KMS-11 (cell line): Measurements from ENCODE around the gene MYOZ1.
"Not testable (repeated sequence)": the region's sequence is repeated elsewhere in the genome, so short reads cannot be mapped to it uniquely, and the experiment has no call there.

ENCODE experiments used
- H2AFZ ChIP-seq: fragments of 200-600 bp; sonication (generic); 2 replicates; pipeline ENCODE4 v1.6.1; 2016; ENCODE audit warnings: antibody characterized with exemption, mixed run types, low read depth
- H3K27ac ChIP-seq: fragments of 200-600 bp; sonication (generic); 2 replicates; pipeline ENCODE4 v1.6.1; 2016; ENCODE audit warnings: mild to moderate bottlenecking, mixed run types
- H3K27me3 ChIP-seq: fragments of 200-600 bp; sonication (generic); 2 replicates; pipeline ENCODE4 v1.6.1; 2017; ENCODE audit warnings: mild to moderate bottlenecking, low read depth, mixed run types, moderate library complexity; ENCODE audit not compliant: insufficient read depth
- H3K36me3 ChIP-seq: fragments of 200-600 bp; sonication (generic); 2 replicates; pipeline ENCODE4 v1.6.1; 2017; ENCODE audit warnings: mild to moderate bottlenecking, mixed run types; ENCODE audit not compliant: insufficient read depth
- H3K4me1 ChIP-seq: fragments of 200-600 bp; sonication (generic); 2 replicates; pipeline ENCODE4 v1.6.1; 2016; ENCODE audit warnings: mild to moderate bottlenecking, low read depth, mixed run types; ENCODE audit not compliant: poor library complexity, severe bottlenecking
- H3K4me2 ChIP-seq: fragments of 200-600 bp; sonication (generic); 2 replicates; pipeline ENCODE4 v1.7.0; 2016; ENCODE audit warnings: mild to moderate bottlenecking, mixed run types
- H3K4me3 ChIP-seq: fragments of 200-600 bp; sonication (generic); IDR thresholded peaks from 2 replicates; pipeline ENCODE4 v1.6.1; 2017; ENCODE audit warnings: low read depth, low read length, mixed read lengths; ENCODE audit not compliant: insufficient read depth
- H3K79me2 ChIP-seq: fragments of 200-600 bp; sonication (generic); 2 replicates; pipeline ENCODE4 v1.6.1; 2016; ENCODE audit warnings: low read depth, mixed run types; ENCODE audit not compliant: insufficient read depth
- H3K9ac ChIP-seq: fragments of 200-600 bp; sonication (generic); 2 replicates; pipeline ENCODE4 v1.6.1; 2016; ENCODE audit warnings: mild to moderate bottlenecking, mixed run types
- H4K20me1 ChIP-seq: fragments of 200-600 bp; sonication (generic); 2 replicates; pipeline ENCODE4 v1.6.1; 2016; ENCODE audit warnings: mild to moderate bottlenecking, mixed run types; ENCODE audit not compliant: insufficient read depth
- TF ChIP-seq, protein P1 (sequence below): fragments of 200-600 bp; sonication (generic); conservative IDR thresholded peaks from 2 replicates; pipeline ENCODE4 v1.6.1; 2017; ENCODE audit warnings: low read depth, mild to moderate bottlenecking, antibody characterized with exemption, low read length, moderate library complexity, mixed read lengths

Gene MYOZ1

DNA sequence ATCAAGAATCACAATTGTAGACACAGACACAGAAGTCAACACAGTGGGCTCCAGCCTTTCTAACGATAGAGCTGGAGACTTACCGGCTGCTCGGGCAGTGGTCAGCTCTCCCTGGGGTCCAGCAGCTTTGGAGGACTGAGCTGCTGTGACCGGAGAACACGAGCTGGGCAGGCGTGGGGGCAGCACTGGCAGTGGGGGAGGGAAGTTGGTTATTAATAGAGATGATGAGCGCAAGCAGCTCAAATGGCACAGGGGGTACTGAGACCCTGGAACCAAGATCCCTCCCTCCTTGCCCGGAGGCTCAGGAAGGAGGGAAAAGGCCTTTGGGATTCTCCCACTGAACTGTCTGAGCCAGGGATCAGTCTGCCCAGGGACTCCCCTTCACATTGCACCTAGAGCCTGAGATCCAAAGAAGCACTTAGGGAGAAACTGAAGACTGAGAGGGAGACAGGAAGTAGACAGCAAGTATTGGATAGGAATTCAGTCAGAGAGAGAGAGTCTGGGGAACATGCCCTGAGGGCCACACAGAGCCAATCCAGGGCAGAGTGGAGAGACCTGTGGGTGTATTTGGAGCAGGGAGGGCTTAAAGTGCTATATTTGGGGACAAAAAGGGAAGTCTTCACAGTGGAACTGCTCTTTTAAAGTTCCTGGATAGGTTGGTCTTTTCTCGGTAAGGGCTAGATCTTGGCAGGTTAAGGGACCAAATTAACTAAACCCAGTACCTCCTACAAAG is at the start of gene MYOZ1:
MYOZ1 (minus strand) TSS at position 147 of the 733 bp plus-strand sequence. CDS start 1,457 bp downstream, outside the sequence.
- H2AFZ ChIP-seq = no peak within 1 kb of the TSS

GRCh38 chr10:73690755-73691154 is 49.5 kb upstream of the MYOZ1 start:
- not testable (repeated sequence) for H3K4me2 ChIP-seq, H3K27ac ChIP-seq, H3K36me3 ChIP-seq, H3K79me2 ChIP-seq, H2AFZ ChIP-seq, H3K4me1 ChIP-seq, H3K9ac ChIP-seq, H3K27me3 ChIP-seq, H4K20me1 ChIP-seq, H3K4me3 ChIP-seq

More for the DNA sequence above, at the start of gene MYOZ1:
- no peaks in the 10 kb centered on the region for H3K36me3 ChIP-seq
- H3K4me3 ChIP-seq = no peak within 1 kb of the TSS
- no peaks in the 10 kb centered on the region for H3K79me2 ChIP-seq
- no peaks in the 10 kb centered on the region for H3K4me1 ChIP-seq
- no peak within 1 kb of the TSS for H3K4me2 ChIP-seq
- TF ChIP-seq, protein P1, sequence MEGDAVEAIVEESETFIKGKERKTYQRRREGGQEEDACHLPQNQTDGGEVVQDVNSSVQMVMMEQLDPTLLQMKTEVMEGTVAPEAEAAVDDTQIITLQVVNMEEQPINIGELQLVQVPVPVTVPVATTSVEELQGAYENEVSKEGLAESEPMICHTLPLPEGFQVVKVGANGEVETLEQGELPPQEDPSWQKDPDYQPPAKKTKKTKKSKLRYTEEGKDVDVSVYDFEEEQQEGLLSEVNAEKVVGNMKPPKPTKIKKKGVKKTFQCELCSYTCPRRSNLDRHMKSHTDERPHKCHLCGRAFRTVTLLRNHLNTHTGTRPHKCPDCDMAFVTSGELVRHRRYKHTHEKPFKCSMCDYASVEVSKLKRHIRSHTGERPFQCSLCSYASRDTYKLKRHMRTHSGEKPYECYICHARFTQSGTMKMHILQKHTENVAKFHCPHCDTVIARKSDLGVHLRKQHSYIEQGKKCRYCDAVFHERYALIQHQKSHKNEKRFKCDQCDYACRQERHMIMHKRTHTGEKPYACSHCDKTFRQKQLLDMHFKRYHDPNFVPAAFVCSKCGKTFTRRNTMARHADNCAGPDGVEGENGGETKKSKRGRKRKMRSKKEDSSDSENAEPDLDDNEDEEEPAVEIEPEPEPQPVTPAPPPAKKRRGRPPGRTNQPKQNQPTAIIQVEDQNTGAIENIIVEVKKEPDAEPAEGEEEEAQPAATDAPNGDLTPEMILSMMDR = no peak
- no peak within 1 kb of the TSS for H3K27ac ChIP-seq
- H3K27me3 ChIP-seq = no peaks in the 10 kb centered on the region
- H4K20me1 ChIP-seq = no peaks in the 10 kb centered on the region
- no peak within 1 kb of the TSS for H3K9ac ChIP-seq

DNA sequence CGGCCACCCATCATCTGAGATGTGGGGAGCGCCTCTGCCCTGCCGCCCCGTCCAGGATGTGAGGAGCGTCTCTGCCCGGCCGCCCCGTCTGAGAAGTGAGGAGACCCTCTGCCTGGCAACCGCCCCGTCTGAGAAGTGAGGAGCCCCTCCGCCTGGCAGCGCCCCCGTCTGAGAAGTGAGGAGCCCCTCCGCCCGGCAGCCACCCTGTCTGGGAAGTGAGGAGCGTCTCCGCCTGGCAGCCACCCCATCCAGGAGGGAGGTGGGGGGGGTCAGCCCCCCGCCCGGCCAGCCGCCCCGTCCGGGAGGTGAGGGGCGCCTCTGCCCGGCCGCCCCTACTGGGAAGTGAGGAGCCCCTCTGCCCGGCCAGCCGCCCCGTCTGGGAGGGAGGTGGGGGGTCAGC is 48.3 kb upstream of the MYOZ1 start:
- not testable (repeated sequence) for H3K79me2 ChIP-seq, H3K36me3 ChIP-seq, H2AFZ ChIP-seq, H3K4me1 ChIP-seq, H4K20me1 ChIP-seq, H3K4me2 ChIP-seq, H3K27ac ChIP-seq, H3K4me3 ChIP-seq, H3K9ac ChIP-seq, H3K27me3 ChIP-seq

- H3K9ac ChIP-seq, H3K36me3 ChIP-seq, H3K27me3 ChIP-seq, H3K79me2 ChIP-seq, H3K4me1 ChIP-seq, H3K4me2 ChIP-seq, H2AFZ ChIP-seq, H3K4me3 ChIP-seq, H4K20me1 ChIP-seq, H3K27ac ChIP-seq: not testable (repeated sequence)
Measured at GRCh38 chr10:73687641-73688040, 46.4 kb upstream of the MYOZ1 start.

DNA sequence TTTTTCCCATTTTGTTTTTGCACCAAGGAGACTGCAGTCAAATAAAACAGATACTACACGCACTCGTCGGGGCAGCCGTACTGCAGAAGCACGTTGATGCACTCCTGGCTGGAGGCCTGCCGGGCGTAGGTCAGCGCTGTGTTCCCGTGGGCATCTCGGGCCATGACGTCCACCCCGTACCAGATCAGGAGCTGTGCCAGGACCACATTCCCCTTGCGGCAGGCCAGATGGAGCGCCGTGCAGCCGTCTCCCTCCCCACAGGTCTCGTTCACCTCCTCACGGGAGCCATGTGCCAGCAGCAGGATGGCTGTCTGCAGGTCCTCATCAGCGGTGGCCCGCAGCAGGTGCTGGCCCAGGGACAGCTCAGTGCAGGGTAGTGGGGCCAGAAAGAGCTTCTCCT is 33.3 kb upstream of the MYOZ1 start:
- H3K27ac ChIP-seq, H3K4me1 ChIP-seq, H3K79me2 ChIP-seq, H3K36me3 ChIP-seq, H4K20me1 ChIP-seq, H3K4me2 ChIP-seq, H2AFZ ChIP-seq, H3K4me3 ChIP-seq, H3K27me3 ChIP-seq, H3K9ac ChIP-seq: not testable (repeated sequence)

DNA sequence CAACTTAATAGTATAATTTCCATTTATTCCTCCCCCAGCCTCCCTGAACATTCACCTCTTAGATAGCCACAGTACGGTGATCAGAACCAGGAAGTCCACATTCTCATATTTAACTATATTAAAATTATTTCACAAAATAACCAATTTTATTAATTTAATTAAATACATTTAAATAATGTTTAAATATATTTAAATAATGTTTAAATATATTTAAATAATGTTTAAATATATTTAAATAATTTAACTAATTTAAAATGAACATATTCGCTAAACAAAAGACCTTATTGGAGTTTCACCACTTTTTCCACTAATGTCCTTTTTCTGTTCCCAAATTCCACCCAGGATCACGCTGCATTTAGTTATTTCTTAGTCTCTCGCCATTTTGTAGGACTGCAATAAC is 27.1 kb upstream of the MYOZ1 start:
- H3K27me3 ChIP-seq, H2AFZ ChIP-seq, H3K36me3 ChIP-seq, H3K4me2 ChIP-seq, H3K9ac ChIP-seq, H4K20me1 ChIP-seq, H3K27ac ChIP-seq, H3K4me3 ChIP-seq, H3K4me1 ChIP-seq, H3K79me2 ChIP-seq: not testable (repeated sequence)

GRCh38 chr10:73666153-73666809 is 25.0 kb upstream of the MYOZ1 start:
- not testable (repeated sequence) for H3K27ac ChIP-seq, H3K36me3 ChIP-seq, H3K4me2 ChIP-seq, H3K27me3 ChIP-seq, H3K4me3 ChIP-seq, H3K79me2 ChIP-seq, H2AFZ ChIP-seq, H4K20me1 ChIP-seq, H3K4me1 ChIP-seq, H3K9ac ChIP-seq

- H3K36me3 ChIP-seq, H3K27ac ChIP-seq, H3K4me3 ChIP-seq, H2AFZ ChIP-seq, H4K20me1 ChIP-seq, H3K4me1 ChIP-seq, H3K4me2 ChIP-seq, H3K27me3 ChIP-seq, H3K79me2 ChIP-seq, H3K9ac ChIP-seq: not testable (repeated sequence)
Measured at GRCh38 chr10:73665581-73665980, 24.3 kb upstream of the MYOZ1 start.

- not testable (repeated sequence) for H3K4me1 ChIP-seq, H3K4me3 ChIP-seq, H3K27me3 ChIP-seq, H3K79me2 ChIP-seq, H3K4me2 ChIP-seq, H4K20me1 ChIP-seq, H2AFZ ChIP-seq, H3K36me3 ChIP-seq, H3K27ac ChIP-seq, H3K9ac ChIP-seq
Measured at GRCh38 chr10:73664156-73665040, 23.1 kb upstream of the MYOZ1 start.
